HUDEP-2 (cell line): ENCODE results near the gene AJM1.
"Not testable (repeated sequence)": the region's sequence is repeated elsewhere in the genome, so short reads cannot be mapped to it uniquely, and the experiment has no call there.

Experiments
- DNase-seq, 76 experiments: peaks; one replicate each; lab custom pipeline; 2025; ENCODE audit not compliant: unreplicated experiment in 76 of 76; lab: John Stamatoyannopoulos, UW

AJM1 gene

GRCh38 chr9:136842380-136842948 is at the start of gene AJM1:
Gene AJM1, plus strand, starts transcription at chr9:136842478. Its CDS starts 1,937 bp downstream, at chr9:136844415.
- DNase-seq: peak in 70 of 76 experiments; percentile 12 to 82 (median 59)

GRCh38 chr9:136793086-136793946 is 49.0 kb upstream of the AJM1 start:
- peak in 59 of 76 experiments; percentile 11 to 74 (median 47) for DNase-seq

GRCh38 chr9:136794281-136794999 is 47.8 kb upstream of the AJM1 start:
- DNase-seq: no peak

GRCh38 chr9:136795000-136795348 is 47.3 kb upstream of the AJM1 start:
- DNase-seq: no peak

GRCh38 chr9:136796238-136796774 is 46.0 kb upstream of the AJM1 start, which contains the start of gene CCDC183:
Gene CCDC183, plus strand, starts transcription at chr9:136796338. Its CDS starts 60 bp downstream, at chr9:136796398.
- no peak for DNase-seq

- DNase-seq: peak in 4 of 76 experiments; percentile 6 to 25 (median 19)
Observed at GRCh38 chr9:136796775-136797347, 45.4 kb upstream of the AJM1 start.

GRCh38 chr9:136798708-136799078 is 43.6 kb upstream of the AJM1 start:
- DNase-seq: no peak

GRCh38 chr9:136799079-136799853 is 43.0 kb upstream of the AJM1 start:
- no peak for DNase-seq

GRCh38 chr9:136799854-136800657 is 42.2 kb upstream of the AJM1 start:
- peak in 70 of 76 experiments; percentile 24 to 96 (median 84) for DNase-seq

- DNase-seq: no peak
Observed at GRCh38 chr9:136802321-136802720, 40.0 kb upstream of the AJM1 start.

GRCh38 chr9:136803009-136803550 is 39.2 kb upstream of the AJM1 start:
- DNase-seq: not testable (repeated sequence)

- no peak for DNase-seq
Observed at GRCh38 chr9:136803551-136804508, 38.4 kb upstream of the AJM1 start.

GRCh38 chr9:136804509-136805206 is 37.6 kb upstream of the AJM1 start:
- no peak for DNase-seq

GRCh38 chr9:136805207-136805740 is 37.0 kb upstream of the AJM1 start:
- no peak for DNase-seq

GRCh38 chr9:136806067-136806466 is 36.2 kb upstream of the AJM1 start:
- DNase-seq: no peak

GRCh38 chr9:136806631-136807201 is 35.6 kb upstream of the AJM1 start:
- no peak for DNase-seq
